ENCODE measurements around the gene FOXO3.
"Not testable (repeated sequence)": the region's sequence is repeated elsewhere in the genome, so short reads cannot be mapped to it uniquely, and the experiment has no call there.

- TF ChIP-seq CTCF, POLR2A, POLR2AphosphoS5 (IDR thresholded peaks at IDR 0.05): not testable (repeated sequence)
Observed at GRCh38 chr6:108663494-108664064, 102.9 kb downstream of the FOXO3 start.

Data from prostate gland (tissue), 2 donors.